Mucosa of rectum (tissue), 2 donors: Measurements from ENCODE around the gene COL23A1.

Experiments
- H3K27ac ChIP-seq, 2 donors: one replicate each; pipeline ENCODE4 v1.7.0; 2013; ENCODE audit warnings: inconsistent platforms in 2 of 2, low read depth in 2 of 2, low read length in 2 of 2
- H3K27me3 ChIP-seq, 2 donors: one replicate each; pipeline ENCODE4 v1.7.0; 2013; ENCODE audit warnings: low read length in 2 of 2; ENCODE audit not compliant: control insufficient read depth in 2 of 2, insufficient read depth in 2 of 2
- H3K36me3 ChIP-seq, 2 donors: one replicate each; pipeline ENCODE4 v1.7.0; 2013; ENCODE audit warnings: low read length in 2 of 2; ENCODE audit not compliant: control insufficient read depth in 2 of 2, insufficient read depth in 2 of 2
- H3K4me1 ChIP-seq, 2 donors: one replicate each; pipeline ENCODE4 v1.7.0; 2013; ENCODE audit warnings: low read length in 2 of 2, mild to moderate bottlenecking in 1 of 2; ENCODE audit not compliant: control insufficient read depth in 2 of 2, insufficient read depth in 2 of 2
- H3K4me3 ChIP-seq, 2 donors: one replicate each; pipeline ENCODE4 v1.7.0; 2013; ENCODE audit warnings: low read length in 2 of 2
- H3K9ac ChIP-seq, 2 donors: one replicate each; pipeline ENCODE4 v1.7.0; 2013; ENCODE audit warnings: low read length in 2 of 2, low read depth in 1 of 2, mild to moderate bottlenecking in 1 of 2
- H3K9me3 ChIP-seq, 2 donors: one replicate each; pipeline ENCODE4 v1.7.0; 2013; ENCODE audit warnings: low read length in 2 of 2; ENCODE audit not compliant: control insufficient read depth in 2 of 2
- donor health status: healthy.
- donor health status: Normal muscosa, but diverticular disease.

Gene COL23A1

DNA sequence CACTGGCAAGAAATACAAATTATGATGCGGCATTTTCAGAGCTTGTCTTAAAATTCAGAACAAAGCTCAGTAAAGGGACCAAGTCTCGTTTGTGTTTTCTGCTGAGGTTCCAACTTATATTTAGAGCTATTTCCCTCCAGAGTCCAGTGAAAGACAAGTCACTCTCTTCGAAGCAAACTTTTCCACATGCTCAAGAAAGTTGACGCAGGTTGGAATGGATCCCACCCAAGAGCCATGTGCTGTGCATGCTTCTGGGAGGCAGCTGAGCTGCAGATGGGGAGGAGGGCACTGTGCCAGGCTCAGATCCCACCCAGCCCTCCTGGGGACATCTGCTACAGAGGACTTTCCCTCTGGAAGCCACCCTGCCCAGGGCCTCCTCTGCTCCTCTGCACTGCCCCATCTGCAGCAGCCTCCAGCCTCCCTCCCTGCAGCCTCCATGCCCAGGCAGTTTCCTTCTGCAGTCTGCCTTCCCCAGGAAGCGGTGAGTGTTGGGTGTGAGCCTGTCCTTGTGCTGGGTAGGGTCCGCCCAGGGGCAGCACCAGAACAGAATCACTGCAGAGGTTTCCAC is 75.3 kb downstream of the COL23A1 start:
- no peaks in the 10 kb centered on the region for H3K4me1 ChIP-seq
- no peaks in the 10 kb centered on the region for H3K27me3 ChIP-seq
- H3K27ac ChIP-seq: no peak overlapping the region
- H3K36me3 ChIP-seq: no peaks in the 10 kb centered on the region
- no peak overlapping the region for H3K9ac ChIP-seq
- H3K9me3 ChIP-seq: no peaks in the 10 kb centered on the region
- H3K4me3 ChIP-seq: no peak overlapping the region

- Histone ChIP-seq H3K9ac (no peak overlapping the region), H3K4me3 (no peak overlapping the region), H3K27ac (no peak overlapping the region), H3K4me1 (no peaks in the 10 kb centered on the region), H3K9me3 (no peaks in the 10 kb centered on the region), H3K36me3 (no peaks in the 10 kb centered on the region), H3K27me3 (no peaks in the 10 kb centered on the region)
These were observed 79.0 kb downstream of the COL23A1 start for GRCh38 chr5:178511172-178511571.

- Histone ChIP-seq H3K9ac (no peak overlapping the region), H3K4me3 (no peak overlapping the region), H3K9me3 (no peaks in the 10 kb centered on the region), H3K27me3 (no peaks in the 10 kb centered on the region), H3K27ac (no peak overlapping the region), H3K36me3 (no peaks in the 10 kb centered on the region), H3K4me1 (no peaks in the 10 kb centered on the region)
These were observed 80.6 kb downstream of the COL23A1 start for GRCh38 chr5:178509491-178510057.

DNA sequence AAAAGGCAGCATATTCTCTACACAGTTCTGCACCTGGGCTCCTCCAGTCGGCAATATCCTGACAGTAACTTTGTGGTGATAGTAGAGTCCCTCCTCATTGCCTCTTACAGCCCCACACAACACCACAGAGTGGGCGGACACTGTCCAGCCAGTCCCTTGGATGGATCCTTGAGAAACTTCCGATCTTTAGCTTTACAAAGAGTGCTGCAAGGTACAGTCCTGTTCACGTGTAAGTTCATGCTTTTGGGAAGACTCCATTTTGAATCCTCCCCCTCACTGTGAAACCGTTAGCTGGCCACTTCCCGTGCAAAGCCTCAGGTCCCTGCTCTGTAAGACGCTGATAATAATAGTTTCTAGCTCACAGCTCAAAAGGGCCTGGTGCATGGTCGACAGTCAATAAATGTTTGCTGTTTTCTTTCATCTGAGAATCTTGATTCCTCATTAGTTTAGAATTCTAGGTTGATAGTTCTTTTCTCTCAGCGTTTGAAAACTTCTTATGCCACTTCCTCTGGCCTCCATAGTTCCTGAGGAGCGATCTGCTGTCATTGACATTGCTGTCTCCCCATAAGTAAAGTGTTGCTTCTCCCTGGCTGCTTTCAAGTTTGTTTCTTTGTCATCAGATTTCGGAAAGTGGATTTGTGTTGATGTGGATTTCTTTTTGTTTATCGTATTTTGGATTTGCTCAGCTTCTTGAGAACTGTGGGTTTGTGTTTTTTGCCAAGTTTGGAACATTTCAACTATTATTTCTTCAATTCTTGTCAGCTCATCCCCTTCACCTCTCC is 82.9 kb downstream of the COL23A1 start:
- Histone ChIP-seq H3K27ac (no peak overlapping the region), H3K4me1 (no peaks in the 10 kb centered on the region), H3K9ac (no peak overlapping the region), H3K36me3 (no peaks in the 10 kb centered on the region), H3K4me3 (no peak overlapping the region), H3K9me3 (no peaks in the 10 kb centered on the region), H3K27me3 (no peaks in the 10 kb centered on the region)

DNA sequence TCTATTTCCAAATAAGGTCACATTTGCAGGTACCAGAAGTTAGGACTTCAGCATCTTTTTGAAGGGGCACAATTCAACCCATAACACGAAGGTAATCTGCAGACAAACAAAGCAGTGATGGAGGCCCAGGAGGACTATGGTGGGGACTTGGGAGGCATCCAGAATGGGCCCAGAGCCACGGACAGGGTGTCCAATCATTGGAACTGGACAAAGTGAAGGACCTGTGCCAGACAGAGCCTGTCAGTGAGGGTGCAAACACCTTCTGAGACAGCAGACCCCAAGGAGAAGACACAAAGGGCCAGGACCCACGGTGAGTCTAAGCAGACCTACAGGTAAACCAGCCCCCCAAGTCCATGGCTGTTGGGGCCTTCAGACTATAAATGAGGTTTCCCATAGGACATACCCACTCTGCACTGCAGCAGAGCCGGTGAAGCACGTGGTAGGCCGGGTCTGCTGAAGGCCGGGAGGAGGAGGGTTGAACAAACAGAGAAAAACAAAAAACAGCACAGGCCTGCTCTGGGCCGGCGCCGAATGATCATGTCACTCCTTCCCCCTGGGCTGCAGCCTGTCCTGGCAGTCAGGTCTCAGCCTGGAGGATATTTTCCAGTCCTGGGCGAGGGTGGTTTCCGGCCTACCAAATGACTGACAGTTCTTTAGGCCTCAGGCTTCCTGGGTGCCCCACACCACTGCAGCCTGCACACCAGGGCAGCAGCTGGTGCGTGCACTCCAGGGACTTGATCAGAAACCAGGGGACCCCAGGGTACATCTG is 84.4 kb downstream of the COL23A1 start:
- Histone ChIP-seq H3K4me1 (no peaks in the 10 kb centered on the region), H3K9me3 (no peaks in the 10 kb centered on the region), H3K36me3 (no peaks in the 10 kb centered on the region), H3K9ac (no peak overlapping the region), H3K27me3 (no peaks in the 10 kb centered on the region), H3K4me3 (no peak overlapping the region), H3K27ac (no peak overlapping the region)

- Histone ChIP-seq H3K27me3 (no peaks in the 10 kb centered on the region), H3K36me3 (no peaks in the 10 kb centered on the region), H3K4me1 (no peaks in the 10 kb centered on the region), H3K9ac (no peak overlapping the region), H3K27ac (no peak overlapping the region), H3K4me3 (no peak overlapping the region), H3K9me3 (no peaks in the 10 kb centered on the region)
These were observed 85.7 kb downstream of the COL23A1 start for GRCh38 chr5:178504340-178504960.

GRCh38 chr5:178502401-178503100 is 87.6 kb downstream of the COL23A1 start:
- Histone ChIP-seq H3K27ac (no peak overlapping the region), H3K4me3 (no peak overlapping the region), H3K36me3 (no peaks in the 10 kb centered on the region), H3K9me3 (no peaks in the 10 kb centered on the region), H3K4me1 (no peaks in the 10 kb centered on the region), H3K9ac (no peak overlapping the region), H3K27me3 (no peaks in the 10 kb centered on the region)

- H3K27me3 ChIP-seq: no peaks in the 10 kb centered on the region
- no peak overlapping the region for H3K27ac ChIP-seq
- no peaks in the 10 kb centered on the region for H3K9me3 ChIP-seq
These were observed 90.8 kb downstream of the COL23A1 start for GRCh38 chr5:178499352-178499751.

DNA sequence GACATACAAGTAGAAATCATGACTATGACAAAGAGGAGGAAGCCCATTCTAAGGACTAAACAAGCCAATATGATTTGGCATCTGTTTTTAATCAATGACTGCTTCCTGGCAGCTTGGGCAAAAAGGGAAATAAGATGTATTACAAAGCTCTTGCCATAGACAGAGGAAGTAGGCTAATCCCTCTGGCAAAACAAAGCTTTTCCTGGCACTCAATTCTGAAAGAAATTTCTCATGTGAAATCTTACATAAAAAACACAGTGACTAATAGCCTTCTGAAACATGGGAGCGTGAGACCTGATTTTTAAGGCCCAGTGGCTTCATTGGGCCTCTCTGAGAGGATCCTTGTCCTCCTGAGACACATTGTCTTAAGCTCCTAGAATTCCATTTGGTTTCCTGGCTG is 93.6 kb downstream of the COL23A1 start:
- Histone ChIP-seq H3K36me3 (no peaks in the 10 kb centered on the region), H3K27me3 (no peaks in the 10 kb centered on the region), H3K27ac (no peak overlapping the region), H3K4me3 (no peak overlapping the region), H3K9ac (no peak overlapping the region), H3K4me1 (no peaks in the 10 kb centered on the region), H3K9me3 (no peaks in the 10 kb centered on the region)

More at GRCh38 chr5:178499352-178499751, 90.8 kb downstream of the COL23A1 start:
- H3K36me3 ChIP-seq: no peaks in the 10 kb centered on the region
- H3K9ac ChIP-seq: no peak overlapping the region
- H3K4me3 ChIP-seq: no peak overlapping the region
- H3K4me1 ChIP-seq: no peaks in the 10 kb centered on the region
